ENCODE measurements around the gene AOPEP.
"Not testable (repeated sequence)": the region's sequence is repeated elsewhere in the genome, so short reads cannot be mapped to it uniquely, and the experiment has no call there.

AOPEP gene

DNA sequence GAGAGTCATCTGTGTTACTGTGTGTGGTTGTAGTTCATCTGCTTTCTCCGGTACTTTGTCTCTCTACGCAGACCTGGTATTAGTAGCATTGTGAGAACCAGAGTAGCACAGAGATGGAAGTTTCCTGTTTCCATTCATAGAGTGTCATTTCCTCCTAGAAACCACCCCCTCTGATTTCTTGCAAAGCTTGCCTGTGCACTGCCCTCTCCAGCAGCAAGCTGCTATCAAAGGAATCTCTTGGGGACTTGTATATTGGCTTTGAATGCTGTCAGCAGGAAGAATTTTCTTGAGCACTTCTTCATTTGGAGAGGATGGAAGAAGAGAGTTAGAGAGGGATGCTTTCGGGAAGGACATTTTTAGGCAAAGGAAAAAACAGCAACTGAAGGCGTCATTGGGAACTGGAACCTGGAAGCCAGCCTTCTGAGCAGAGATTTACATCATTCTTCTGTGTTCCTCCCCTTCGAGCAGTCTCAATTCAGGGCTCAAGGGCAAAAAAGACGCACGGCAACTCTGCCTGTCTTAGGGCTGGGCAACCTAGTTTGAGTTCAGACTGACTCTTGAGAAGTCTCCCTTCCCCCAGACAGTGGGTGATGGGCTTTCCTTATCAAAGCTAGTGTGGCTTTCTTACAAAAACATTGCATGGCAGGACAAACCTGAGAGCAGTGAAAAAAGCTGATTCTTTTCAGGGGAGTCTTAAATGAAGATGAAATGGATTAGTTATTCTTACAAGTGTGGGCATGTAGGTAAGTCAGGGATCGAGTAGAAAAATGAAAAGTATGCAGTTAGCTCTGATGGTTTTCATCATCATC is 226.3 kb downstream of the AOPEP start:
- no peak overlapping the region for H3K4me3 ChIP-seq (ENCODE audit: low read depth, low read length)
- TF ChIP-seq, protein P1, sequence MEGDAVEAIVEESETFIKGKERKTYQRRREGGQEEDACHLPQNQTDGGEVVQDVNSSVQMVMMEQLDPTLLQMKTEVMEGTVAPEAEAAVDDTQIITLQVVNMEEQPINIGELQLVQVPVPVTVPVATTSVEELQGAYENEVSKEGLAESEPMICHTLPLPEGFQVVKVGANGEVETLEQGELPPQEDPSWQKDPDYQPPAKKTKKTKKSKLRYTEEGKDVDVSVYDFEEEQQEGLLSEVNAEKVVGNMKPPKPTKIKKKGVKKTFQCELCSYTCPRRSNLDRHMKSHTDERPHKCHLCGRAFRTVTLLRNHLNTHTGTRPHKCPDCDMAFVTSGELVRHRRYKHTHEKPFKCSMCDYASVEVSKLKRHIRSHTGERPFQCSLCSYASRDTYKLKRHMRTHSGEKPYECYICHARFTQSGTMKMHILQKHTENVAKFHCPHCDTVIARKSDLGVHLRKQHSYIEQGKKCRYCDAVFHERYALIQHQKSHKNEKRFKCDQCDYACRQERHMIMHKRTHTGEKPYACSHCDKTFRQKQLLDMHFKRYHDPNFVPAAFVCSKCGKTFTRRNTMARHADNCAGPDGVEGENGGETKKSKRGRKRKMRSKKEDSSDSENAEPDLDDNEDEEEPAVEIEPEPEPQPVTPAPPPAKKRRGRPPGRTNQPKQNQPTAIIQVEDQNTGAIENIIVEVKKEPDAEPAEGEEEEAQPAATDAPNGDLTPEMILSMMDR (IDR thresholded peaks at IDR 0.05; ENCODE audit: borderline replicate concordance, insufficient read depth, low read depth, low read length) = no peak

DNA sequence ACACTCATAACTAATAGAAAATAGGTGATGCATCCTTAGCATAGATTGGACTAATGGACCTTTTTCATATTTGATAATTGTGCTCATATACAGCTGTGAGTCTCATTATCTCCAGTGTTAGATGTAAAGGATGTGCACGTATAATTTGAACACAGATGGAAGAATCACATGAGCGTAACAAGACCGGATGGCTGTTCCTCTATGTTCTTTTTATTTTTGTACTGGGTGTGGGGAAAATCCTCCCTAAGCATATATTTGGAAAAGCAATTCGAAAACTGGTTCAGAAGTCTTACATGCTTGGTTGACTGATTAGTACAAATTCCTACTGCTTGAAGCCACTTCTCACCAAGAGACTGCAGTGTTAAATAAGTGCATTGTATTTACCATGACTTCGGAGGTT is 230.2 kb downstream of the AOPEP start:
- H3K4me3 ChIP-seq (ENCODE audit: low read depth, low read length) = no peak overlapping the region
- TF ChIP-seq, protein P1 (IDR thresholded peaks at IDR 0.05; ENCODE audit: borderline replicate concordance, insufficient read depth, low read depth, low read length) = no peak

DNA sequence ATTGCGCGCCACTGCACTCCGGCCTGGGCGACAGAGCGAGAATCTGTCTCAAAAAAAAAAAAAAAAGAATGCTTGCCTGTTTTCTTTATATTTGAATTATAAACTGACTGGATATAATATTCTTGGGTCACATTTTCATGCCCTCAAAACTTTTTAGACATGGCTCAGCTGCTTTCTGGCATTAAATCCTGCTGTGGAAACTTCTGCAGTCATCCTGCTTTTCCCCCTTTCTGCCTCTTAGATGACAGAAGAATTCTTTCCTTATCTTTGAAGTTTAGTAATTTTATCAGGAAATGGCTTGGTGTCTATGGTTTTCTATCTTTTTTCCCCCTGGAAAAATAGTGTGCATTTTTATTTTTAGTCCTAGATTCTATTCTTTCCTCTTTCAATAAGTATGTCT is 234.5 kb downstream of the AOPEP start:
- TF ChIP-seq, protein P1 (IDR thresholded peaks at IDR 0.05; ENCODE audit: borderline replicate concordance, insufficient read depth, low read depth, low read length) = no peak

DNA sequence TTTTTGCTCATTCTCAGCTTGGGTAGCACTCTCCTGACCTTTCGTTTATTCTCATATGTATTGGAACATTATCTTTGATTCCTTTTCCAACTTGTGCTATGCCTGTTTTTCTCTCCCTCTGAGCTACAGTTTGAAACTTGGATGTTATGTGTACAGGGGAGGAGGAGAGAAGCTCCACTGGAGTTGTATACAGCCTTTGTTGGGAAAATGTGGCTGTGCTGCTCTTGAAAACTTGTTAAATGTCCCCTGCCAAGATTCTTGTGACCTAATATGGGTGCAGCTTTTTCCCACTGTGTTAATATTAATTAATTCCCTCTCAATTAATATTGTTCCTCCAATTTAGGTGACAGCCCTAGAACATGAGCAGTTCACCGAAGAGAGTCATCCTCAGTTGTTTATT is 235.4 kb downstream of the AOPEP start:
- TF ChIP-seq, protein P1 (IDR thresholded peaks at IDR 0.05; ENCODE audit: borderline replicate concordance, insufficient read depth, low read depth, low read length) = no peak
- H3K4me3 ChIP-seq (ENCODE audit: low read depth, low read length) = no peak overlapping the region

More for the DNA sequence above, 234.5 kb downstream of the AOPEP start:
- H3K4me3 ChIP-seq (ENCODE audit: low read depth, low read length) = no peak overlapping the region

DNA sequence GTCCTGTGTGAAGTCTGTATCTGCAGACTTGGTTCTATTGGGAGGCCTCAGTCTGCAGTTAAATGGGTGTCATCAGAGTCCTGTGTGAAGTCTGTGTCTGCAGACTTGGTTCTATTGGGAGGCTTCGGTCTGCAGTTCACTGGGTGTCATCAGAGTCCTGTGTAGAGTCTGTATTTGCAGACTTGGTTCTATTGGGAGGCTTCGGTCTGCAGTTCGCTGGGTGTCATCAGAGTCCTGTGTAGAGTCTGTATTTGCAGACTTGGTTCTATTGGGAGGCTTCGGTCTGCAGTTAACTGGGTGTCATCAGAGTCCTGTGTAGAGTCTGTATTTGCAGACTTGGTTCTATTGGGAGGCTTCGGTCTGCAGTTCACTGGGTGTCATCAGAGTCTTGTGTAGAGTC is 239.1 kb downstream of the AOPEP start:
- H3K4me3 ChIP-seq (ENCODE audit: low read depth, low read length) = not testable (repeated sequence)

DNA sequence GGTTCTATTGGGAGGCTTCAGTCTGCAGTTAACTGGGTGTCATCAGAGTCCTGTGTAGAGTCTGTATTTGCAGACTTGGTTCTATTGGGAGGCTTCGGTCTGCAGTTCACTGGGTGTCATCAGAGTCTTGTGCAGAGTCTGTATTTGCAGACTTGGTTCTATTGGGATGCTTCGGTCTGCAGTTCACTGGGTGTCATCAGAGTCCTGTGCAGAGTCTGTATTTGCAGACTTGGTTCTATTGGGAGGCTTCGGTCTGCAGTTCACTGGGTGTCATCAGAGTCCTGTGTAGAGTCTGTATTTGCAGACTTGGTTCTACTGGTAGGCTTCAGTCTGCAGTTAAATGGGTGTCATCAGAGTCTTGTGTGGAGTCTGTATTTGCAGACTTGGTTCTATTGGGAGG is 239.5 kb downstream of the AOPEP start:
- not testable (repeated sequence) for H3K4me3 ChIP-seq (ENCODE audit: low read depth, low read length)

DNA sequence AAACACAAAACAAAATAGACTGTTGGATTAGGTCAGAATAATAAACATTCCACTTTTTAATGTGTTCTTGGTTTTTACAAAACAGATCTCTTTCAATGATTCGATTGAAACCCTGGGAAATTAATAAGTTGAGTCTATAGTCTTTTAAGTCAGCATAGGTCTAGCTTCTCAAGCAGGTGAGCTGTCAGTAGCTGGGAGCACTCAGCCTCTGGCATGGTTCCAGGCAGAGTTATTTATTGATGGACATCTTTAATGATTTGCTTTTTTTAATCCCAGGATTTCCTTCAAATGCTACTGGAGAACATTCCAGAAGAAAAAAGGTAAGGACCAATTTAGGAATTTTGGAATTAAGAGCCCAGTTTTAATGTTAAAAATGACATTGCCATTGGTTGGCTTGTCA is 241.0 kb downstream of the AOPEP start:
- TF ChIP-seq, protein P1 (IDR thresholded peaks at IDR 0.05; ENCODE audit: borderline replicate concordance, insufficient read depth, low read depth, low read length) = no peak
- no peak overlapping the region for H3K4me3 ChIP-seq (ENCODE audit: low read depth, low read length)

DNA sequence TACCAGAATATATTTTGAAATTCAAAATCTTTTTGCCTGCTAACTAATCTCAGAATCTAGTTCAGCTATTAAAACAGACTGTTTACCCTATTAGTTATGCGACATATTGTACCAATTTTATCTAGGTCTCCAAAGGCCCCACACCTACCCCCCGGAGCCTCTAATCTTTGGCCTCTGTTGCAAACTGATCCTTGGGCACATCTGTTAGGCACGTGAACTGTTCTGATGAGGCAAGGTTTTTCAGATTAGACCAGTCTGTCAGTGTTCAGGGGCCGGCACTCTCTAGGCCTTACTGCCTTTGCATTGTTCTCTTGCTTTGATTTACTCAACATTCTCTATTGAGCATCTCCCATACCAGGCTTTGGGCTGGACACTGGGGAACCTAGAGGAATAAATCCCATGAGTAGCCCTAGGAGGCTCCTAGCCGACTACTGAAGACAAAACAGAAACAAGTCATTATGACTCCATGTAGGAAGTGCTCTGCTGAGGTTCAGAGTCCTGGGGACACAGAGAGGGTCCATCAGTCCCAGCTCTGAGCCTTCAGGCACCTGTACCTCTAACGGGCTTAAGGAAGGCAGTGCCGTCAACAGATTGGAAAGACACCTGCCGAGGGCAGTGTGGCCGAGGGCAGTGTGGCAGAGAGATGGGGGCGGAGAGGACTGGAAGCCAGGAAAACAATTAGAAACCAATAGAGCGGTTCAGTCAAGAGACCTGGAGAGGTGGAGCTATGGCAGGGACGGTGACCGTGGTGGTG is 245.1 kb downstream of the AOPEP start:
- TF ChIP-seq, protein P1 (IDR thresholded peaks at IDR 0.05; ENCODE audit: borderline replicate concordance, insufficient read depth, low read depth, low read length) = no peak
- H3K4me3 ChIP-seq (ENCODE audit: low read depth, low read length) = no peak overlapping the region

Measured in GM12875 (cell line).